GM19395 (cell line): ENCODE data around the gene FAM53A.
"Not testable (repeated sequence)": the region's sequence is repeated elsewhere in the genome, so short reads cannot be mapped to it uniquely, and the experiment has no call there.

Experiments
- ATAC-seq: cut with Tn5 transposase; IDR thresholded peaks from one replicate; pipeline ENCODE4 v1.9.1; 2021; ENCODE audit warnings: mild to moderate bottlenecking, moderate library complexity; ENCODE audit not compliant: unreplicated experiment

The FAM53A gene

GRCh38 chr4:1686440-1687036 is 2.4 kb upstream of the FAM53A start:
- no peak for ATAC-seq

- no peak for ATAC-seq
Observed at GRCh38 chr4:1685235-1686150, 1.4 kb upstream of the FAM53A start.

DNA sequence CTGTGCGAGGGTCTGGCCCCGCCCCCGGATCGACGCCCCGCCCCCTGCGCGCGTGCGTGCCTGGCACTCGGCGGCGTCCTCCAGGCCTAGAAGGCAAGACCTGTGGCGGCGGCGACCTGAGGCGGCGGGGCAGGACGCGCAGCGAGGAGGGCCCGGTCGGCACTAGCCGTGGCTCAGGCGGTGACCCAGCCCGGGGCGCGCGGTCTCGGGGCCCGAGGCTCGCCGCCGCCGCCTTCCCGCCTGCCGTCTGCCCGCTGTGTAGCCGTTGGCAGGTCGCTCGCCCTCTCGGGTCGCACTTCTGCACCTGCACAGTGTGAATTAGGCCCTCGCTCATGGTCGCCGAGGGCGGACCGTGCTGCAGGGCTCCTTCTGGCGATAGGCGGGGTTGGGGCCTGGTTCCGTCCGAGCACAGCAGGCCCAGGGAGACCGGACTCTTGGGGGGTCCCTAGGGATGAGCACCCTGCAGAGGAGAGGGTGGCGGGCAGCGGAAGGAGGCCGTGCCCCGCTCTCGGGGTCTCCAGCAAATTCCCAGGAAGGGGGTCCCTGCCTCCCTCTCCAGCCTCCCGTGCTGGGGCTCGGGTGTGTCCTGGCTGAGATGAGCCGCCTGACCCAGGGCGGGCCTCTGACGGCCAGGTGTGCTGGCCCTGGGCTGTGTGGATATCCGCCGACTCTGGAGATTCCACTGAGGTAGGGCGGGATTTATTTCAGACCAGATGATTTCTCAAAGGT is 557 bp upstream of the FAM53A start:
- ATAC-seq: no peak

- ATAC-seq: no peak
Observed at GRCh38 chr4:1683261-1683735, 815 bp downstream of the FAM53A start.

DNA sequence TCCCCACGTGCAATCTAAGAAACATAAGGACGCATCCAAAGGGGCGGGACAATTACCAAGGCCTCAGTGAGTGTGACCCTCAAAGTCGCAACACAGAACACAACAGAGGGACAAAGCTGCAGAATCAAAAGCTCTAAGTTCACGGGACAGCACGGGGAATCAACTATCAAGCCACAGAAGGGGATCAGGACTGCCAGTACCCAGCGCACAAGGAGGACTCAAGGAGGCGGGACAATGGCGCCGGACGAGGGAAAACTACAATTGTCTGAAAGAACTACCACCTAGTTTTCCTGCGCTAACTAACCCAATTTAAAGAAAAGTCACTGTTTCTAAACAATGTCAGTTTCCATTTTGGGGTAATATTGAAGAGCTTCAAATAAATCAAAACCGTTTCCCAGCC is 1.3 kb downstream of the FAM53A start:
- ATAC-seq: no peak

DNA sequence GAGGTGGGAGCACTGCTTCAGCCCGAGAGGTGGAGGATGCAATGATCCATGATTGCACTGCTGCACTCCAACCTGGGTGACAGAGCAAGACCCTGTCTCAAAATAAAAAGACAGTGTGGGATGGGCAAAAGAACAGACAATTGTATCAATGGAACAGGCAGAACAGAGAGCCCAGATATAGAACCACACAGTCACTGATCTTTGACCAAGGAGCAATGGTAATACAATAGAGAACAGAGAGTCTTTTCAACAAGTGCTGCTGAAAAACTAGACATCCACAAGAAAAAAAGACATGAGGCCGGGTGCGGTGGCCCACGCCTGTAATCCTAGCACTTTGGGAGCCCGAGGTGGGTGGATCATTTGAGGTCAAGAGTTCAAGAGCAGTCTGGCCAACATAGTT is 5.9 kb downstream of the FAM53A start:
- ATAC-seq: no peak

DNA sequence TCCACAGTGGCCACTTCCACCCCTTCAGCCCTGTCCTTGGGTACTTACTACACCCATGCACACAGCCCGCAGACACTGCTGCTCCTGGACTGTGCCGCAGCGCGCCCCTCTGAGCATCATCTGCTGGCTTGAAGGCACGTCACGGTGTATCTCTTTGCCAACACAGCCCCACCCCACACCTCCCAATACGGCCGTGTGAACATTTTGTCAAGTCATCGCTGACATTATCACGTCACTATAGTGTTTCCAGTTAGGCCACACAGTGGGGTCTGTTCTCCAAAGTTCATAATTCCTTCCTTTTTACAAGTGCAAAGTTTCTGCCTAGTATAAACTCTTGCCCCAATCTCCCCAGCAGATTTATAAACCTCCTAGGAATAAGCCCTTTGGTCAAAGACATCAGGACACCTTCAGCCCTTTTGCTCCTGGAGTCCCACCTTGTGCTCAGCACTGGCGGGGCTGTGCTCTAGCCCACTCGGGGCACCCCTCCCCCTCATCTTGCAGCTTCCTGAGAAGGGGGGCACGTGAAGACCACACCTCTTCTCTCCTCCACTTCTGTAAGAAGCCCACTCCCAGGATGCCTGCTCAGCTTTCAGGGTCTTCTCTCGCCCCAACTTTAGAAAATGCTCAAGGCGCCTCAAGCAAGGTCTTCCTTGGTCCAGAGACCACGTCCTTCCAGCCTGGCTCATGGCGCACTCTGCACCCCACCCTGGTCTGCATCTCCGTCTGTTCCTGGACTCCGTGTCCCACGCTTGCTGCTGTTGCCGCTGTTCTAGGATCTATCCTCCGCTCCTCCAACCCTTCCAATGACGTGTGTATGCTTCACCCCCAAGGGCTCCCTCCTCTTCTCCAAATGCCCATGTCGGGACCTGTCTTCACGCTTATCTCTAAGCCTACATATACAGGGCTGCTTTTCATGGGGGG is 7.2 kb downstream of the FAM53A start:
- ATAC-seq: no peak

GRCh38 chr4:1675802-1676137 is 8.3 kb downstream of the FAM53A start:
- no peak for ATAC-seq

DNA sequence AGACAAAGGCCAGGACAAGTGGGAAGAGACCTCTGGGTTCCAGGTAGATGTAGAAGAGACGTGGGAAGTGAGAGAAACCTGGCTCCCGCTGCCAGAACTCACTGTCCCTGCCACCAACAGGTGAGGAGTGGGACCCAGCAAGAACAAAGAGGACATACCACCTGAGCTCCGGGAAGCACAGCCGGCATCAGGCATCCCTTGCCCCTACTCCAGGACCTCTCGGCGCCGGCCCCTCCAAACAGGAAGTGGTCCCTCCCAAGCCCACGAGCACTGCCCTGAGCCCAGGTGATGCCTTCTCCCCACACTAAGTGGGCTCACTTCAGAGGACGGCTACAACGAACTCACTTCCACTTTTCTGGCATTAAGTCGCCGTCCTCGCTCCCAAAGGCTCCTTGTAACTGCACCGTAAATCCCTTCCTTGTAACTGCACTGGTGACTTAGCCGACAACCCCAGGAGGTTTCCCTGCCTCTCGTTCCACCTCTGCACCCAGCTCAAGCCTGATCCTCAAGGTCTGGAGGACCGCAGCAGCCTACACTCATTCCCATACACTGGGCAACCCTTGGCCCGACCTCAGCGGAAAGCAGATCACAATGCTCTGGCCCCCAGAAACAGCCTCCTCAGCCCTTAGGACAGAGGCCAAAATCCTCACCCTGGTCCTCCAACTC is 8.8 kb downstream of the FAM53A start:
- no peak for ATAC-seq

DNA sequence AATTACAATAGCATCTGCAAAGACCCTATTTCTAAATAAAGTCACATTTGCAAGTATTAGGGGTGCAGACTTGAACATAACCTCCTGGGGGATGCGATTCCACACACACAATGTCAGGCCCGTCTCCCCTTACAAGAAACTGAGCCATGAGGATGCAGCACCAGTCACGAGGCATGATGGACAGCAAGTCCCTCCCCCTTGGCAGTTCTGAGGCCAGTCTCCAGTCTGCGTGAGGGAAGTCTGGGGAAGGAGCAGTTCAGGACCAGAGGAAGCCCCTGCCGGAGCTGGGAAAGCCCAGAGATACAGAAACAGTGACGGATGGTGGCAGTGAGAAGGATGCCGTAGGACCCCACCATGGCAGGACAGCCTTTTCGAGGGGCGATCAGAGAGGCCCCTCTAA is 9.4 kb downstream of the FAM53A start:
- ATAC-seq: no peak

GRCh38 chr4:1673671-1674070 is 10.4 kb downstream of the FAM53A start:
- ATAC-seq: no peak

- ATAC-seq: not testable (repeated sequence)
Observed at GRCh38 chr4:1671011-1671410, 13.1 kb downstream of the FAM53A start.

DNA sequence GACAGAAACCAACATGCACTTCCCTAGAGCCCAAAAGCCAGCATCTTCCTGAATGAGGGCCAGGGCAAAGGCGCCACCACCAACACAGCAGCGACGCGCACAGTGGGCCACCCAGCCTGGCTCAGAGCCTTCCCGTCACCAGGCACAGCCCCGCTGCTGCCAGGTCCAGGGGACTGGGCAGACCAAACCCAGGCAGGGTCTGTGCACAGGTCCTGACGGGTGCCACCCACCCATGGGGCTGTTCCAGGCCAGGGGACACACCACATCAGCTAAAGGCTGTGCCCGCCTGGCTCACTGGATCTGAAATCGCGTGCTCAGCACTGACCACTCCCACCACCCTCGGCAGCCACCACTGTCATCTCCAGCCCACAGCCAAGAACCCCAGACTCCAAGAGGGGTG is 13.8 kb downstream of the FAM53A start:
- ATAC-seq: no peak

GRCh38 chr4:1669850-1670249 is 14.3 kb downstream of the FAM53A start:
- no peak for ATAC-seq

DNA sequence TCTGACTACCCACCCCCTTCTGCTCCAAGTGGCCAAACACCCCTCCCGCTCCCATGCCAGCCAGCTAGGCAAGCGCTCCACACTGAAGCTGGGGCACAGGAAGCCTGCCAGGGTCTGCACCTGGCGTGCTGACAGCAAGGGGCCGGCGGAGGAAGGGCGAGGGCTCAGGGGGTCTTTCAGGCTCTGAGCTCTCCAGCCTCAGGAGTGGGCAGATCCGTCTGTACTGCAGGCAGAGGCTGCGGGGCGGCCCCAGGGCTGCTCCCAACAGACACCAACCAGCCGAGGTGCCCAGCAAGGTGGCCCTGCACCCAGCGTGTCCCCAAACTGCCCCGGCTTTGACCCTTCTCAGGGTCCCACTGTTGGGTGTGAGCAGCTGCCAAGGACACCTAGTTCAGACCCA is 14.8 kb downstream of the FAM53A start:
- no peak for ATAC-seq

- no peak for ATAC-seq
Observed at GRCh38 chr4:1668488-1668840, 15.6 kb downstream of the FAM53A start.

- no peak for ATAC-seq
Observed at GRCh38 chr4:1667273-1667672, 16.8 kb downstream of the FAM53A start.

DNA sequence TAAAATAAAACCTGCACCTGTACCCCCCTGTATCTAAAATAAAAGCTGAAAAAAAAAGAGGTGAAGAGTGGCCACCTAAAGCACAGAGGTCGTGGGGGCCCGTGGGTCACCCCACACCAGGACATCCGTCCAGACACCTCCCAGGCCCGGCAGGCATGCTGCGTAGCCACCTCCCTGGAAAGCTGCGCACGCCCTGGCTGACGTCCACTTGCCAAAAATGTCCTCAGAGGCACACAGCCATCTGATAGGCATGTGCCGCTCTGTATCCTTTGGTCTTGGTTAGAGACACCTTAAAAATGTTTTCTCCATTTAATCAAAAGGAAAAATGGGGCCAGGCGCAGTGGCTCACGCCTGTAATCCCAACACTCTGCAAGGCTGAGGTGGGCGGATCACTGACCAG is 17.7 kb downstream of the FAM53A start:
- no peak for ATAC-seq

- ATAC-seq: no peak
Observed at GRCh38 chr4:1664141-1664540, 20.0 kb downstream of the FAM53A start.

- no peak for ATAC-seq
Observed at GRCh38 chr4:1663549-1663948, 20.6 kb downstream of the FAM53A start.
